GM12864 (cell line): ENCODE measurements around the gene RUNX2.
"Not testable (repeated sequence)": the region's sequence is repeated elsewhere in the genome, so short reads cannot be mapped to it uniquely, and the experiment has no call there.

Experiments
- DNase-seq: peaks from one replicate; pipeline ENCODE4 v3.0.0-alpha.2; 2011; ENCODE audit warnings: low read depth
- H3K4me3 ChIP-seq: 2 replicates; pipeline ENCODE4 v1.5.1; 2011; ENCODE audit warnings: mild to moderate bottlenecking, low read depth, low read length, control low read depth
- CTCF ChIP-seq: IDR thresholded peaks from 2 replicates; pipeline ENCODE4 v1.5.1; 2011; ENCODE audit warnings: low read depth, mild to moderate bottlenecking, moderate library complexity, low read length, control low read depth, inconsistent platforms; ENCODE audit errors: missing control alignments

The RUNX2 gene

GRCh38 chr6:45557454-45557853 is 229.3 kb downstream of the RUNX2 start:
- DNase-seq: no peak
- no peak overlapping the region for H3K4me3 ChIP-seq
- no peak for TF ChIP-seq CTCF

GRCh38 chr6:45558858-45559257 is 230.7 kb downstream of the RUNX2 start:
- H3K4me3 ChIP-seq: no peak overlapping the region
- TF ChIP-seq CTCF: no peak
- DNase-seq: no peak

- DNase-seq: not testable (repeated sequence)
These were observed 232.2 kb downstream of the RUNX2 start for GRCh38 chr6:45560321-45560820.

GRCh38 chr6:45562171-45562570 is 234.0 kb downstream of the RUNX2 start:
- TF ChIP-seq CTCF: no peak
- H3K4me3 ChIP-seq: no peak overlapping the region

More at GRCh38 chr6:45560321-45560820, 232.2 kb downstream of the RUNX2 start:
- H3K4me3 ChIP-seq: not testable (repeated sequence)

GRCh38 chr6:45563041-45563440 is 234.9 kb downstream of the RUNX2 start:
- no peak for TF ChIP-seq CTCF

More at GRCh38 chr6:45562171-45562570, 234.0 kb downstream of the RUNX2 start:
- no peak for DNase-seq

DNA sequence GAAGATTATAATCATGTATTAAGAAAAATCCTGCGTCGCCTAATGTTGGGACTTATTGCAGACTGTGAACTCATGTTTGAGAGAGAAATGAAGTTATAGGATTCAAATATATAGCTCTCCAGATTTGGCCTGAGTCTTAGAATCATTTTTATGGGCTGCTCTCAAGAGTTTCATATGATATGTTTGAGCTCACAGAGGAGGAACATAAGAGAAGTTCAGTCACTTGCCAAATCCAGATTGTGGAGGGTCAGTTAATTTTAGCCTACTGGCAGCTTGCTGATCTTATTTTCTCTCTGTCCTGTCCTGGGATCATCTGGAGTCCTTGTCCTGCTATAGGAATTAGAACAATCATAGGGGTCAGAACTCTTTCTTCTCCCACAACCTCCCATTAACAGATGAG is 235.7 kb downstream of the RUNX2 start:
- TF ChIP-seq CTCF: no peak
- no peak for DNase-seq
- no peak overlapping the region for H3K4me3 ChIP-seq

More at GRCh38 chr6:45563041-45563440, 234.9 kb downstream of the RUNX2 start:
- DNase-seq: no peak
- no peak overlapping the region for H3K4me3 ChIP-seq

DNA sequence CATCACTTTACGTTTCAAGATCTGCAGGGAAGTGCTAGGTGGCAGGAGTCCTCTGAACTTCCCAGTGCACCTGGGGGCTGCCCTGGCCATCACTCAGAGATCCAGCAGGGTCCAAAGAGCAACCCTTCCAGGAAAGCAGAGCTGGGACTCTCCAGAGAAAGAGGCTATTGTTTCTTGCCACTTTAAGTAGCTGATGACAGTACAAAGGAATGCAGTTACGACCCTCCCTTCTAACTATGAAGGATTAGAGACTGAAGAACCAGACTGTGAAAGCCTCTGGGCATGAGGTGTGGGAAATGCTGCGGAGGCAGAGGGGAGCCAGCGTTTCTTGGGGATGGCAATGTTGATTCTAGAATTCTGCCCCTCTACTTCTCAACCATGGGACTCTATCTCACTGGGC is 238.8 kb downstream of the RUNX2 start:
- no peak for TF ChIP-seq CTCF
- DNase-seq: no peak
- H3K4me3 ChIP-seq: no peak overlapping the region
